Left renal cortex interstitium (tissue), 4 donors: Measurements from ENCODE around the gene INPP5A. TPM values are rescaled to one million over a fixed set of nuclear protein-coding genes. Genes with fewer than 3 reads are reported as not detected.
"Not testable (repeated sequence)": the region's sequence is repeated elsewhere in the genome, so short reads cannot be mapped to it uniquely, and the experiment has no call there.

Experiments used
- DNase-seq, 4 donors: peaks; one replicate each; pipeline ENCODE4 v3.0.0-alpha.2; 2013; ENCODE audit warnings: low read depth in 4 of 4, low spot score in 2 of 4, missing footprints in 1 of 4
- polyA plus RNA-seq, 4 donors: library from polyadenylated mRNA; unstranded; fragments of 120-200 nt; gene quantifications; one replicate each; pipeline ENCODE4 v1.2.1, GENCODE V29; 2013; ENCODE audit not compliant: insufficient read length in 4 of 4

The INPP5A gene
- polyA plus RNA-seq, 4 donors, result 27.8 to 39.8 (median 34.4) TPM

- DNase-seq, result no peak
Measured at GRCh38 chr10:132698211-132698751, 160.7 kb downstream of the INPP5A start.

GRCh38 chr10:132698761-132699391 is 161.3 kb downstream of the INPP5A start:
- DNase-seq, result no peak

- DNase-seq, result no peak
Measured at GRCh38 chr10:132699411-132700155, 162.0 kb downstream of the INPP5A start.

- DNase-seq, result no peak
Measured at GRCh38 chr10:132700156-132701098, 162.8 kb downstream of the INPP5A start.

GRCh38 chr10:132701099-132701845 is 163.7 kb downstream of the INPP5A start:
- DNase-seq, result no peak

- DNase-seq, result no peak
Measured at GRCh38 chr10:132701846-132702190, 164.2 kb downstream of the INPP5A start.

GRCh38 chr10:132702601-132703418 is 165.2 kb downstream of the INPP5A start:
- no peak for DNase-seq

- no peak for DNase-seq
Measured at GRCh38 chr10:132703419-132704007, 165.9 kb downstream of the INPP5A start.

- no peak for DNase-seq
Measured at GRCh38 chr10:132704008-132704814, 166.6 kb downstream of the INPP5A start.

GRCh38 chr10:132704815-132705064 is 167.2 kb downstream of the INPP5A start:
- not testable (repeated sequence) for DNase-seq

GRCh38 chr10:132705173-132705572 is 167.6 kb downstream of the INPP5A start:
- no peak for DNase-seq

GRCh38 chr10:132705943-132706342 is 168.4 kb downstream of the INPP5A start:
- no peak for DNase-seq

GRCh38 chr10:132706701-132707100 is 169.1 kb downstream of the INPP5A start:
- no peak for DNase-seq

GRCh38 chr10:132707121-132707775 is 169.7 kb downstream of the INPP5A start:
- no peak for DNase-seq

GRCh38 chr10:132707776-132708171 is 170.2 kb downstream of the INPP5A start:
- DNase-seq, result no peak

GRCh38 chr10:132708441-132708840 is 170.9 kb downstream of the INPP5A start:
- no peak for DNase-seq

GRCh38 chr10:132708936-132709335 is 171.3 kb downstream of the INPP5A start:
- DNase-seq, result no peak

GRCh38 chr10:132709471-132709951 is 171.9 kb downstream of the INPP5A start:
- DNase-seq, result no peak
